HG03097 (cell line): ENCODE measurements around the gene VSX1.

Experiments
- ATAC-seq: cut with Tn5 transposase; IDR thresholded peaks from one replicate; pipeline ENCODE4 v1.9.1; 2021; ENCODE audit not compliant: unreplicated experiment, low FRiP score

VSX1 gene

DNA sequence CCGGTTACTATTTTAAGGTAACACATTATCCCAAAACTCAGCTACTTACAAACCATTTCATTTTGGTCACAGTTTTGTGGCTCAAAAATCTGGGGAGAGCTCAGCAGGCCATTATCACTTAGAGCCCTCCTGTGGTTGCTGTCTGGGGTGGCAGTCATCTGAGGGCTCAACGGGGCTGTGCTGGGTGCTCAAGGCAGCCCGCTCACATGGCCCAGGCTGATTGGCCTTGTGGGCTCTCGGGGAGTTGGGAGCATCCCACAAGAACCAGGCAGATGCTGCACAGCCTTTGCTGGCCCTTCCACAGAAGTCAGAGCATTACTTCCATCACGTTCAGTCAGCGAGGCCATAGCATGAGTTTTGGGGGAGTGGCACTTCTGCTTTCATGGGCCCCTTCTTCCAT is 6.3 kb upstream of the VSX1 start:
- ATAC-seq: no peak

DNA sequence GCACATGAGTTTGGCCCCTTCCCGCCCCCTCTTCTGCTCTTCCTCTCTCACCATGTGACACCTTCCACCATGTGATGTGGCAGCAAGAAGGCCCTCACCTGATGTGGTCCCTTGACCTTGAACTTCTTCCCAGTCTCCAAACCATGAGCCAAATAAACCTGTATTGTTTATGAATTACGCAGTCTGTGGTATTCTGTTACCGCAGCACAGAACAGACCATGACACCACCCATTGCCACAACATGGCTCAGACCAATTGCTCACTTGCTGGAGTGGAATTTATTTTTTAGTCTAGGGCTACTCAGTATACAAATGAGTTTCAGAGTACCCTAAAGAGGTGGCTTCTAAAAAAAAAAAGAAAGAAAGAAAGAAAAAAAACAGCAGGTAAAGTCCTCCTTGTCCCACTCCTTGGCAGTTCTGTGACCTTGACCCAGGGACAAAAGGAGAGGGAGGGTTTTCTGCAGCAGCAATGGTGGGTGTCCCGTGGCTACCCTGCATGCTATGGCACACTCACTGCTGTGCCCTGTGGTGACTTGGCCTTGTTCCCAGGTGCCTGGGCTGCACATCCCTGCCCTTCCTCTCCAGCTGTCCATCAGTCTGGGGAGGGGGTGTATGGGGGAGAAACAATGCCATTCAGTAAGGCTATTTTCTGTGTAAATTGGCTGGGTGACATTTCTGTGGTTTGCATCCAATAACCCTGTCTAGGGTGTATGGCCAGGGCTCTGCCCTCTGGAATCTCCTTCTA is 5.4 kb upstream of the VSX1 start:
- ATAC-seq: no peak

DNA sequence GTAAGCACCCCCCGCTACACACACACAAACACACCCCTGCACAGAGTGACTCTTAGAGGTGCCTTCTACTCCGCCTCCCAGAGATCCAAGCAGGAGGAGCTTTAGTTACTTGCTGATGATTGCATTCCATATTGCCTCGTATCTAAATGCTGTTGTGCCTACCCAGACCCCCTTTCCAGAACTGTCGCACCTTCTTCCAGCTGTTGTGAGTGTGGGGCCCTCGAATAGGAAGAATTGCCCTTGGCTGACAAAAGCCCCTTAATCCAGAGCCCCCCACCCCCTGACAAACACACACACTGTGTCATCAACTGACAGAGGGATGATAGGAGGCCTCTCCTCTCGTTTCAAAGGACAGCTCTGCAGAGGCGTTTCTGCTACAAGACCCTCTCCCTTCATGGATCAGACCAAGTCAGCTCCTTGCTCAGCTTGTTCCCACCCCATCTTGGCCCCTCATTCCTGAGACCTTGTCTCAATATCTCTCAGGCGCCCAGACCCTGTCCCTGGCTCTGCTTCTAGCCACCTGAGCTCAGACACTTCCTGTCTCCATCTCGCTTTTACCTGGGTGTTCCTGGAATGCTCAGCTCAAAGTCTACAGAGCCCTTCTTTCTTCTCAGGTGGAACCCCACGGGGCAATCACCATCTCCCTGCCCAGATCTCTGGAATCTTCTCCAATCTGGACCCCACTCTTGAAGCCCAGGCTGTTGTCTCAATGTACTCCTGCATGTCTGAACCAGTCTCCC is 4.0 kb upstream of the VSX1 start:
- no peak for ATAC-seq

DNA sequence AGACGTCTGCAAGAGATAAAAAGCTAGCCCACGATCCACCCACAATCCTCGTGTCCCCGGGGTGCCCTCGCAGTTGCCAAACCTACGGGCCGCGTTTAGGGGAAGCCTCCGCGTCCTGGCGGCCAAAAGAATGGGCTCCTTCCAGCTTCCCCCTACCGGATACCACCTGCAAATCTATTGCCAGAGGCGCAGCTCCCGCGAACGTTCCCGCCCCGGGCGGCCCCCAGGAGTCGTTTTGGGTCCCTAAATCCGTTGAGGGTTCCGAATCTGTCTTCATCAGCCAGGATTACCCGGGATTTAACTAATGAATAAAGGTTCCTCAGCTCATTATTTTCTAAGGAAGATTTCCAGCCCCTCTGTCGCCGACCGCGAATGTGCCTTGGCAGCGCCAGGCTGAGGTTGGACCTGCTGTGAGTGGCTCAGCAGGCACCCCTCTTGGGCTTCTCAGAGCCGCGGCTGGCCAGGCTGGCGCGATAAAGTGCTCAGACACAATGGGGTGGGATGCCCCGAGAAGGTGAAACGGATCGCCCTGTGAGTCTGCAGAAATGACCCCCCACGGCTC is 2.8 kb upstream of the VSX1 start:
- no peak for ATAC-seq

DNA sequence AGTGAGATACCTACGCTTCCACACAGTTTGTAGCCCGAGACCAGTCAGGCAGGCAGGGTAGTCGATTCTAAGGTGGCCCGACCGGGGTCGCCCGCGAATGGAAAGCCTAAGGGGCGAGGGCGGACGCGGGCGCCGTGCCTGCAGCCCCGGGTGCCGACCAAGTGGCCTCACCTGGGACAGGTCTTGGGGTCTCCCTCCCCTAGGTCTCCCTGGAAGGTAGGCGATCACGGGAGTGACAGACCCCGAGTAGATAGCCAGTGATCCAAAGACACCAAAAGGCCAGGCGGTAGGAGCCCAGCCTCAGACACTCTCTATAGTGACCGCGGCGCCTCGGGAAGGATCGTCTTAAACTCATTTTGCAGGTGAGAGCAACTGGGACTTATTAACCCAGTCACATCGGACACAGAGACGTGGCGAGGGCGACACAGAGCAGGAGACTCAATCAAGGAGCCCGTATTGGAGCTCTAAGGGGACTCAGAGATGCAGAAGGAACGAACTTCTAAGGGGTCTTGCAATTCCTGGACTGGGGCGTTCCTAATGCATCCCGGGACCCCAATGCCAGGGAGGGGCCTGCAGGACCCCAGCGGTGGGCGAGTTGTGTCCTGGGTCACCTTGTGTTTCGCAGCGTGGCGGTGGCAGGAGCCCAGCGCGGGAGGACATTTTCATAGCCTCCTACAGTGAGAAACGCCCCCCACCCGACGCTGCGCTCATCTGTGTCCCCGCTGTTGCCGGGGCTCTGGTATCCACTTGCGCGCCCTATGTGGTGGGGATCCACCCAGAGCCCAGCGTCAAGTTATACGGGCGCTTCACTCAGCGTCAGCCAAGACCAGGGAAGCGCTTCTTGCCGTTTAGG is 2.1 kb upstream of the VSX1 start:
- ATAC-seq: no peak

DNA sequence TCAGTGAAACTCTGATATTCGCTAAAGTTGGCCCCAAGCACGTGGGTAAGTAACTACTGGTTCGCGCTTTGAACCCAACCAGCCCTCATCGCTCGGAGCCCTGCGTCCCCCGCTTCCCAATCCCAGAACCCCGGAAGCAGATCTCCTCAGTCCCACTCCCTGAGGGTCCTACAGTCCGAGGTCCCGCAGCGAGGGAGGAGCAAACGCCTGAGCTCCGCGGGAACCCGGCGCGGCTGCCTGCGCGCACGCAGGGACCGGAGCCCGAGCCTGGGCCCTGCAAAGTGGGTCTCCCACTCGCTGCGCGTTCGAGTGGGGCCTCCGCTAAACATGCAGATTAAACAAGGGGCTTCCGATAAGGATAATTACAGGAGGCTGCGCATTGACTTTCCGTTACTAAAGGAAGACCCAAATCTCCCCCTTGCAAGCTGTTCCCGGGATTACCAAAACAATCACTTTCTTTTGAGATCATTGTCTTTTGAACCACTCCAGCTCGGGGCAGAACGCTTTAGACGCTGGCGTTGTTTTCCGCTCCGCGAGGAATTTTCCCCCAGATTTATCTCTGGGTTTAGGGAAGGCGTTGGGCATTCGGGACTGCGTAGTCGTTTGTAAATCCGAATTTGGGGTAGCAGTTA is 1.3 kb upstream of the VSX1 start:
- no peak for ATAC-seq

DNA sequence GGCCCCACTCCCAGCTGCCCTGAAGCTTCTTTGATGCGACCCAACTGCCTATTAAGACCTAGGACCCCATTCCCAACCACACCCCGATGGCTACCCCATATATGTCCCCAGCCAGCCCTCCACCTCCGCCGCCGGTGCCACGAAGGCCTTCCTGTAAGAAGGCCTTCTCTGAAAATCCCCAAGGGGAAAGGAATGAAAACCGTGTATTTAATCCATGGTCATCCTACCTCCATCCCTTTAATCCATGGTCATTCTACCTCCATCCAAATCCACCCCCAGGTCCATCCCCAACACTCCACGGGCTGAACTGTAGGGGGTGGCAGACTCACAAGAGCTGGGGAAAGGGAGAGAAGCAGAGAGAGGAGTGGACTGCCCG is 545 bp upstream of the VSX1 start:
- ATAC-seq: no peak

DNA sequence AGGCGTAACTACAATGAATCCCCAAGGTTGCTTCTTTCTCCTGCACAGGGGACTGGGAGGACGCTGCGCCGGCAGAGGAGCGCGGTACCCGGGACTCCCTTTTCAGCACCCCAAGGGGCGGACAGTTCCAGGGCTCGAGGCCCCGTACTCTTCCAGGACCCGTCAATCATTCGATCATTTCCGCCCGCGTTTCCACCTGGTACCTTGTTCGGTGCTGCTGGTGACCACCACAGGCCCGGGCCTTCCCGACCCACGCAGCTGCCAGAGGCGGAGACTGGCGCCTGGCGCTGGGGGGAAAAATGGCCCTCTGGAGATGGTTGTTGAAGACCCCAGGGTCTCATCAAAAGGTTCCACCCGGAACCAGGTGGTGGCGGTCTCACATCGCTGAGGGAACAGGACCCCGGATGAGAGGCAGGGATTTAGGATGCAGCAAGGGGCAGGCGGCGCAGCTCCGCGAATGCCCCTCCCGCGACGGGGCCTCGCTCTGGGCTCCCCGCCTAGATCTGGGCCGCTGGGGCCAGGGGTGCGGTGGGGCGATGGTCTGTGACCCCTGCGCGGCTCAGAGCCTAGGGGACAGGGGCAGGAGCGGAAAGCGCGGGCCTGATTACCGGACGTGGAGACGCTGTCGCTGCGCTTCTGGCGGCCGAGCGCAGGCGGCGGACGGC is 744 bp downstream of the VSX1 start:
- no peak for ATAC-seq

DNA sequence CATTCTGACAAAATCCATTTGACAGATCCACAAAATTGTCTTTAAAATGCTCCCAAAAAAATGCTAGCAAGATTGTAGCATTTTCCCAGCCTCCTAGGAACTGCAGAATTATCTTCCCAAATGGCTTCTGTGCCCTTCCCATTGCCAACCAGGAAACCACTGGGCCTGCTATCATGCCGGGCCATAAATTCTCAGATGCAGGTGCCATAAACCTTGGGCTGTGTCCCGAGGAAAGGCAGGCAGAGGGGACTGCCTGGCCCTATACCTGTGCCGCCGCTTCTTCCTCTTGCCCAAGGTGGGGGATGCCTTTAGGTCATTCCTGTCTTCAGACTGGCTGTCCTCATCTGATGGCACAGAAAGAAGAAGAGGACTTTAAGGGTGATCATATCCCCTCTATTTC is 2.8 kb downstream of the VSX1 start:
- no peak for ATAC-seq

DNA sequence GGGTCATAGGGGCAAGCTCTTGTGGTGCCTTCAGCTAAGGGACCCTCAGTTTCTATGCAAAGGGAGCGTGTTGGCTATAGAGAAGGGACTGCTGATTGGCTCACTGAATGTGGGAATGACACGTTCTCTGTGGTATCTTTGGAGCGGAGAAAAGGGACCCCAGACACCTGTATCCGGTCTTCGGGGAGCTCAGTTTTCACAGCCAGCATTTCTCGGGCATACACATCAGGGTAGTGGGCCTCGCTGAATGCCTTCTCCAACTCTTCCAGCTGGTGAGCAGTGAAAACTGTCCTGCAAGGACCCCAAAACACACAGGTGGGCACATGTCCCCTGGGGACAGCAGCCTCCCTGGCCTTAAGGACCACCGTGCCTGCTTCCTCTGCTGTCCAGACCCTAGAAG is 3.3 kb downstream of the VSX1 start:
- no peak for ATAC-seq

DNA sequence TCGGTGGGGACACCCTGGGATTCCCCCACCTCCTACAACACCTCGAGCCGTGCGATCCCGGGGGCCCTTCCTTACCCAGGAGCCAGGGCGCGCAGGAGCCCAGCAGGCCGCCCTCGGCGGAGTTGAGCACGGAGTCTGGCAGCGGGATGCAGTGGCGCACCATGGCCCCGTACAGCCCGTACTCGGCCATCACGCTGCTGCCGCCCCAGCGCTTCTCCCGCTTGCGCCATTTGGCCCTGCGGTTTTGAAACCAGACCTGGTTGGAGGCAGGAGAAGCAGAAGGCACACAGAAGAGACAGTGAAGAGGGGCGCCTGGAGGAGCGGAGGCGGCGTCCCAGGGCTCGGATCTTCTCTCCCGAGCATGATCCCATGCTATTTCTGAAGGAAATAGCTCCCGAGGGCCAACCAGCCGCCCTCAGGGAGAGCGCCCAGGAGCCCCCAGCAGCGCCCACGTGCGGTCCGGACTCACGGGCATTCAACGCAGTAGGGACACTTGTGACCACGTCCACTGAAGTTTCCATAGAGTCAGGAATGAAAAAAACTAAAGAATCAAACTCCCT is 4.3 kb downstream of the VSX1 start:
- ATAC-seq: no peak

DNA sequence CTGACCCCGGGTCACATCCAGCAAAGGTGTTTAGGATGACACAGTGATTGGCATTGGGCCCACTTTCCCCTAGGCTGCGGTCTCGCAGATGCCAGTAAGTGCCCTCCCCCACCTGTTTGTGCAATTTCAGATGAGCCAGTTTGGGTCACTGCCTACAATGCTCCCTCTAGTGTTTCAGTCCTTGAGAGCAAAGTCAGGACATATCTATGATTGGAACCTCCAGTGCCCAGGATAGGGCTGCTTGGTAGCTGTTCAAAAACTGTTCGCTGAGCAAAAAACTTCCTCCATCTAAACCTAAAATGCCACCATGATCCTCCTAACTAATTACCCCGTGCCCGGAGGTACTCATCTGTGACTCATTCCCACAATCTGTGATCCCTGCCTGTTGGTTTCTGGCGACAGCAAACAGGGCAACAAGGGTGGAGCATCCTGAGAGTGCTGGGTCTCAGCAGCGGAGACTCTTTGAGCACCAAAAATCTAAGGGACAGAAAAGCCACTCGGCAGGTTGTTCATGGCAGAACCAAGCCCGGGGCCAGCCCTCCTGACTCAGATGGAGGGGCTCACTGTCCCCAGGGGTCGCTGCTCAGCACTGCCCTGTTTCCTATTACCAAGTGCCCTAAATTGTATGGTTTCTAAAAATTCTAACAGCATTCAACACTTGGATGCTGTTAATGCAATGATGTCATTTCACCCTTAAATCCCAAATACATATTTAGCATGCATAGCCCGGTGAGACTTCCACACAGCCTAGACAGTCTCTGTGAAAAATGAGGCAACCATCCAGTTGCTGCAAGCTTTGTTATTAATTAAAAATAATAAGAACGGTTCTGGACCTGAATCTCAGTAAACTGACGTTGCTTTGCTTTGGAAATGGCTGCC is 5.0 kb downstream of the VSX1 start:
- ATAC-seq: no peak

DNA sequence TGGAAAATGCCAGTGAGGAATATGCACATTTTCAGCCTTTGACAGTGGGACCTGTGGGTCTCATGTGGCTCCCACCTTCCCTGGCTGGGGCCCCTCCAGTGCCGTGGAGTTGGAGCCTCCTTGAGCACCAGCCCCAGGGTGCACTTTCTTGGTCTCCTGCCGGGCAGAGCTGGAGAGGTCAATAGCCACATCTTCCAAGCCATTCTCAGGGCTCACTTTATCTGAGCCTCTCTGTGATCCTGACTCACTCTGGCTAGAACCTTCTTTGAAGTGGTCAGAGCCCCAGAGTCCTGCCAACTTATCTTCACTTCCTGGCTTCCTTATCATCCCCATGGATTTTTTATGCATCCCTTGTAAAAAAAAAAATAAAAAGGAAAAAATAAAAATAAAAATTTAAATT is 5.7 kb downstream of the VSX1 start:
- no peak for ATAC-seq

DNA sequence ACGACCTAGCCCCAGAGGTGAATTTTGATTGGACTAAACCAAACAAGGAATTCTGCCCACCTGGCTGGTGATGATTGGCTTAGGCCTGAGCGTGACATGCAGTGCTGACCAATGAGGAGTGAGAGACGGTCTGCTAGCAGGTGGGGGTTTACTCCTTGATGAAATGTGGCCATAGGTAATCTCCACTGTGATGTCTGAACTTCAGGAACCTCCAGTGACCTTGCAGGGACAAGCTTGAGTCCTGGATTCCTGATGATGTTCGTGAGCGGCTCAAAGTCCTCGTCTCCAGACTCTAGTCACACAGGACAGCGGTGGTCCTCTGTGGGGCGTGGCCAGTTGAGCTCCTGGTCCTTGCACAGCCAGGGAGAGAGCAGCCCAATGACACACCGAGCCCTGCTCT is 8.4 kb downstream of the VSX1 start:
- no peak for ATAC-seq

DNA sequence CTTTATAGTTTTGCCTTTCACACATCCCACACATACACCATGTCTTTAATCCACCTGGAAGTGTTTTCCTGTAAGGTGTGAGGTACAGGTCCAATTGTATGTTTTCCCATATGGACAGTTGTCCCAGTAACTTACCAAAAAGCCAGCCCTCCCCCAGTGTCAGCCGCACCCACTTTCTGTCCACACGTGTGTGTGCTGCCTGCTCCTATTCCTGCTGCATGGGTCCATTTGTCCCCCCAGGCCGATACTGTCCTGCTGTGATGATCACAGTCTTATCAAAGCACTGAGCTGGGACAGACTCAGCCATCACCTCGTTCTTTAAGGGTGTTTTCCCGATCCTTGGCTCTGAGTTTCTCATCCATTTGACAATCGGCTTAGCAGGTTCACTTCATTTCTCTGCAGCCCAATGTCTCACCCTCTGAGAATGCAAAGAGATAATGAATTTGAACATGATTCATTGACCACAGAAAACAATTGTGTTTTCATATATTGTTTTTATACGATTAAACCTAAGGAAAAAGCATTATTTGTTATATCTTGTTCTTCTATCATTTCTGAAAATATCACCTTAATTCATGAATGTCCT is 9.6 kb downstream of the VSX1 start:
- no peak for ATAC-seq

DNA sequence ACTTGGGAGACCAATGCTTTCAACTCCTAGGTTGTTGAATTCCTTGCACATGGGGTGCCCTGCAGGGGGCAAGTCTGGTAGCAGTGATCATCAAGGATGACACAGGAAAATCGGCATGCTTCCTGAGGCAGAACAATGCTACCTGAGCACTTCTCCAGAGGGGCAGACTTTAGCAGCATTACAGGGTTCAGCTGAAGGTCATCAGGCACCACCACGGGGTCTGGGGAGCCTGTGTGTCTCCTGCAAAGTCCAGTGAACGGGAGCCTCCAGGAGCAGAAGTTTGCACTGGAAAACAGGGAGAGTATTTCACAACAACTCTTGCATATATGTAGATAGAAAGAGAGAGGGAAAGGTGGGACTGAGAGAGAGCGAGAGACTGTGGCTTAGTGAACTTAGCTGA is 10.2 kb downstream of the VSX1 start:
- no peak for ATAC-seq

DNA sequence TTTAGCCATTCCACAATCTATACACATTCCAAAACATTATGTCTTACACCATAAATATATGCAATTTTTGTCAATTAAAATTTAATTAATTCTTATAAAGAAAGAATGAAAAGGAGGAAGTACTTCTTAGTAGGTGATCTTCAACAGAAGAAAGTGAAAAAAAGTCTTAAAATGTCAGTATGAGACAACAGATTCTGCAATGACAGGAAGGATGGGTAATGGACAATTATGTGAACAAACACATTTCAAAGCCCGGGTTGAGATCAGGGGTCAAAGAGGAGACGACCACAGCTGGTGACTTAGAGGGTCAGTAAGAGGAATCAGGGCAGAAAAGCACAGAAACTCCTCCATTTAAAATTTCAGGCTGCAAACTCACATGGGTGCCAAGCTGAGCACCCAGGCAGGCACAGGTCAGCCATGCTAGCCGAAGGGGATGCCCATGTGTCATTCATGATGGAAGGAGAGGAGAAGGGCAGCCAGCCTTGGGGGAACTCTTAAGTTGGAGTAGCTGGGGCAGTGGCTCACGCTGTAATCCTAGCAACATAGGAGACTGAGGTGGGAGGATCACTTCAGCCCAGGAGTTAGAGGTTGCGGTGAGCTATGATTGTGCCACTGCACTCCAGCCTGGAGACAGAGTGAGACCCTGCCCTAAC is 11.0 kb downstream of the VSX1 start:
- ATAC-seq: no peak
